KMS-11 (cell line): ENCODE measurements around the gene GTF2E1.
"Not testable (repeated sequence)": the region's sequence is repeated elsewhere in the genome, so short reads cannot be mapped to it uniquely, and the experiment has no call there.

Source experiments
- H2AFZ ChIP-seq: fragments of 200-600 bp; sonication (generic); 2 replicates; pipeline ENCODE4 v1.6.1; 2016; ENCODE audit warnings: antibody characterized with exemption, mixed run types, low read depth
- H3K27ac ChIP-seq: fragments of 200-600 bp; sonication (generic); 2 replicates; pipeline ENCODE4 v1.6.1; 2016; ENCODE audit warnings: mild to moderate bottlenecking, mixed run types
- H3K27me3 ChIP-seq: fragments of 200-600 bp; sonication (generic); 2 replicates; pipeline ENCODE4 v1.6.1; 2017; ENCODE audit warnings: mild to moderate bottlenecking, low read depth, mixed run types, moderate library complexity; ENCODE audit not compliant: insufficient read depth
- H3K36me3 ChIP-seq: fragments of 200-600 bp; sonication (generic); 2 replicates; pipeline ENCODE4 v1.6.1; 2017; ENCODE audit warnings: mild to moderate bottlenecking, mixed run types; ENCODE audit not compliant: insufficient read depth
- H3K4me1 ChIP-seq: fragments of 200-600 bp; sonication (generic); 2 replicates; pipeline ENCODE4 v1.6.1; 2016; ENCODE audit warnings: mild to moderate bottlenecking, low read depth, mixed run types; ENCODE audit not compliant: poor library complexity, severe bottlenecking
- H3K4me2 ChIP-seq: fragments of 200-600 bp; sonication (generic); 2 replicates; pipeline ENCODE4 v1.7.0; 2016; ENCODE audit warnings: mild to moderate bottlenecking, mixed run types
- H3K4me3 ChIP-seq: fragments of 200-600 bp; sonication (generic); IDR thresholded peaks from 2 replicates; pipeline ENCODE4 v1.6.1; 2017; ENCODE audit warnings: low read depth, low read length, mixed read lengths; ENCODE audit not compliant: insufficient read depth
- H3K79me2 ChIP-seq: fragments of 200-600 bp; sonication (generic); 2 replicates; pipeline ENCODE4 v1.6.1; 2016; ENCODE audit warnings: low read depth, mixed run types; ENCODE audit not compliant: insufficient read depth
- H3K9ac ChIP-seq: fragments of 200-600 bp; sonication (generic); 2 replicates; pipeline ENCODE4 v1.6.1; 2016; ENCODE audit warnings: mild to moderate bottlenecking, mixed run types
- H4K20me1 ChIP-seq: fragments of 200-600 bp; sonication (generic); 2 replicates; pipeline ENCODE4 v1.6.1; 2016; ENCODE audit warnings: mild to moderate bottlenecking, mixed run types; ENCODE audit not compliant: insufficient read depth
- CTCF ChIP-seq: fragments of 200-600 bp; sonication (generic); conservative IDR thresholded peaks from 2 replicates; pipeline ENCODE4 v1.6.1; 2017; ENCODE audit warnings: low read depth, mild to moderate bottlenecking, antibody characterized with exemption, low read length, moderate library complexity, mixed read lengths

The GTF2E1 gene

GRCh38 chr3:120773932-120774331, 31.4 kb downstream of the GTF2E1 start:
- Histone ChIP-seq H3K9ac (no peak overlapping the region), H3K4me1 (peaks cover 18% of the 10 kb centered on the region), H4K20me1 (no peaks in the 10 kb centered on the region), H3K36me3 (no peaks in the 10 kb centered on the region), H3K4me3 (no peak overlapping the region), H2AFZ (no peak overlapping the region), H3K27me3 (no peaks in the 10 kb centered on the region), H3K79me2 (peaks cover 4% of the 10 kb centered on the region; the same call in 1 of the 2 replicates), H3K27ac (no peak overlapping the region), H3K4me2 (no peak overlapping the region)
- no peak for TF ChIP-seq CTCF

- no peak overlapping the region for H3K9ac ChIP-seq
- no peak overlapping the region for H3K4me2 ChIP-seq
- no peaks in the 10 kb centered on the region for H3K36me3 ChIP-seq
- H4K20me1 ChIP-seq, result no peaks in the 10 kb centered on the region
- H3K4me1 ChIP-seq, result peaks cover 18% of the 10 kb centered on the region
- H2AFZ ChIP-seq, result no peak overlapping the region
- H3K27me3 ChIP-seq, result no peaks in the 10 kb centered on the region
- no peak for TF ChIP-seq CTCF
- H3K27ac ChIP-seq, result no peak overlapping the region
- no peaks in the 10 kb centered on the region for H3K79me2 ChIP-seq
- no peak overlapping the region for H3K4me3 ChIP-seq
Measured at GRCh38 chr3:120775411-120775810, 32.9 kb downstream of the GTF2E1 start.

- H4K20me1 ChIP-seq, result no peaks in the 10 kb centered on the region
- H3K27ac ChIP-seq, result no peak overlapping the region
- no peak overlapping the region for H2AFZ ChIP-seq
- H3K4me3 ChIP-seq, result no peak overlapping the region
- H3K79me2 ChIP-seq, result no peaks in the 10 kb centered on the region
- TF ChIP-seq CTCF, result no peak
- H3K9ac ChIP-seq, result no peak overlapping the region
- no peaks in the 10 kb centered on the region for H3K27me3 ChIP-seq
- H3K4me2 ChIP-seq, result no peak overlapping the region
- H3K4me1 ChIP-seq, result peaks cover 7% of the 10 kb centered on the region
- no peaks in the 10 kb centered on the region for H3K36me3 ChIP-seq
Measured at GRCh38 chr3:120778776-120779175, 36.2 kb downstream of the GTF2E1 start.

GRCh38 chr3:120780977-120781376, 38.4 kb downstream of the GTF2E1 start:
- Histone ChIP-seq H3K27me3 (no peaks in the 10 kb centered on the region), H3K4me1 (peaks cover 2% of the 10 kb centered on the region), H2AFZ (no peak overlapping the region), H3K27ac (no peak overlapping the region), H3K4me3 (no peak overlapping the region), H3K79me2 (no peaks in the 10 kb centered on the region), H4K20me1 (no peaks in the 10 kb centered on the region), H3K36me3 (no peaks in the 10 kb centered on the region), H3K4me2 (no peak overlapping the region), H3K9ac (no peak overlapping the region)
- no peak for TF ChIP-seq CTCF

GRCh38 chr3:120785832-120786231, 43.3 kb downstream of the GTF2E1 start:
- H3K27ac ChIP-seq, H4K20me1 ChIP-seq, H3K27me3 ChIP-seq, H3K79me2 ChIP-seq, H3K36me3 ChIP-seq, H3K4me3 ChIP-seq, H2AFZ ChIP-seq, H3K4me2 ChIP-seq, H3K4me1 ChIP-seq, H3K9ac ChIP-seq: not testable (repeated sequence)
